GM12872 (cell line): ENCODE data around the gene PRKCH.

ENCODE experiments used
- CTCF ChIP-seq: IDR thresholded peaks from 3 replicates; pipeline ENCODE4 v1.5.1; 2011; ENCODE audit warnings: low read depth, mild to moderate bottlenecking, low read length, moderate library complexity; ENCODE audit not compliant: insufficient read depth

Gene PRKCH

GRCh38 chr14:61296151-61296550 is 25.2 kb upstream of the PRKCH start:
- TF ChIP-seq CTCF: no peak

GRCh38 chr14:61296719-61297502 is 24.5 kb upstream of the PRKCH start:
- peak; percentile 58 for TF ChIP-seq CTCF

GRCh38 chr14:61297581-61297980 is 23.8 kb upstream of the PRKCH start:
- no peak for TF ChIP-seq CTCF

GRCh38 chr14:61298824-61299223 is 22.6 kb upstream of the PRKCH start:
- TF ChIP-seq CTCF: no peak

- no peak for TF ChIP-seq CTCF
Measured at GRCh38 chr14:61300209-61300608, 21.2 kb upstream of the PRKCH start.

- no peak for TF ChIP-seq CTCF
Measured at GRCh38 chr14:61300754-61301153, 20.6 kb upstream of the PRKCH start.

- no peak for TF ChIP-seq CTCF
Measured at GRCh38 chr14:61304688-61305087, 16.7 kb upstream of the PRKCH start.
